Panc1 (cell line): ENCODE results near the gene JAZF1.

ENCODE experiments used
- CTCF ChIP-seq: fragments of 450-650 bp; IDR thresholded peaks from 2 replicates; pipeline ENCODE4 v1.5.1; 2017; ENCODE audit warnings: mild to moderate bottlenecking
- POLR2AphosphoS5 ChIP-seq: IDR thresholded peaks from 2 replicates; pipeline ENCODE4 v1.6.1; 2012; ENCODE audit warnings: mild to moderate bottlenecking, low read depth, low read length, moderate library complexity
- REST ChIP-seq, 2 experiments: IDR thresholded peaks; 2 replicates each; pipeline ENCODE4 v1.6.1; 2011 to 2012; ENCODE audit warnings: low read depth in 2 of 2, control low read depth in 1 of 2, low read length in 1 of 2, mild to moderate bottlenecking in 1 of 2, moderate library complexity in 1 of 2; ENCODE audit not compliant: insufficient read depth in 1 of 2
- SIN3A ChIP-seq: IDR thresholded peaks from 2 replicates; pipeline ENCODE4 v1.6.1; 2012; ENCODE audit warnings: low read depth, mild to moderate bottlenecking, low read length, moderate library complexity, borderline replicate concordance; ENCODE audit not compliant: insufficient read depth
- TCF7L2 ChIP-seq: IDR thresholded peaks from 2 replicates; pipeline ENCODE4 v1.6.1; 2011; ENCODE audit warnings: mild to moderate bottlenecking, low read depth, low read length, inconsistent platforms

- TF ChIP-seq CTCF (no peak), REST (IDR thresholded peaks at IDR 0.05; ENCODE audit: insufficient read depth in 1 of 2, low read depth in 2 of 2, low read length in 1 of 2) (no peak), SIN3A (no peak), POLR2AphosphoS5 (no peak), TCF7L2 (no peak)
Measured at GRCh38 chr7:27962273-27962672, 218.3 kb downstream of the JAZF1 start.
